Stimulated activated CD4-positive, alpha-beta T cell treated with anti-CD3 and anti-CD28 coated beads, TNF-alpha, amount 100 ng/mL, for 1 hour (primary cell): ENCODE data around the gene SYNC.
"Not testable (repeated sequence)": the region's sequence is repeated elsewhere in the genome, so short reads cannot be mapped to it uniquely, and the experiment has no call there.

ENCODE experiments used
- DNase-seq, 3 donors: peaks; one replicate each; pipeline ENCODE4 v3.0.0-alpha.2; 2020; ENCODE audit warnings: low read depth in 3 of 3, low spot score in 1 of 3

SYNC gene

GRCh38 chr1:32695098-32695904, 7.3 kb downstream of the SYNC start:
- DNase-seq: no peak

GRCh38 chr1:32693455-32694174, 9.0 kb downstream of the SYNC start:
- DNase-seq: no peak

DNA sequence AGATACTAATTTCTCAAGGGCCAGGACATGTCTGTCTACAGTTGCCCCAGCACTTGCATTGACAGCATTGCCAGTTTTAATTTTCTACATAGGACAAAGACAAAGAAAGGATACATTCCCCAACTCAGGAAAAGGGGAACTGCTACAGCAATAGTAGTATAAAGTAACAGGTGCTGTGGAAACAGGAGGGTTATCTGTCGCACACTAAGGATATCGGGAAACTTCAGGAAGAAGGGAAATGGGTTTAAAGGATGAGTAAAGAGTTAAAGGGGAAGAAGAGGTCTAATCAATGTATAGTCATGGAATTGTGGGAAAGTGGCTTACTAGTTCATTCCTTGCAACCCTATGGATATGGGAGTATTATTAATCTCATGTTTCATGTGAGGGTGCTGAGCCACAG, 16.2 kb downstream of the SYNC start:
- no peak for DNase-seq

DNA sequence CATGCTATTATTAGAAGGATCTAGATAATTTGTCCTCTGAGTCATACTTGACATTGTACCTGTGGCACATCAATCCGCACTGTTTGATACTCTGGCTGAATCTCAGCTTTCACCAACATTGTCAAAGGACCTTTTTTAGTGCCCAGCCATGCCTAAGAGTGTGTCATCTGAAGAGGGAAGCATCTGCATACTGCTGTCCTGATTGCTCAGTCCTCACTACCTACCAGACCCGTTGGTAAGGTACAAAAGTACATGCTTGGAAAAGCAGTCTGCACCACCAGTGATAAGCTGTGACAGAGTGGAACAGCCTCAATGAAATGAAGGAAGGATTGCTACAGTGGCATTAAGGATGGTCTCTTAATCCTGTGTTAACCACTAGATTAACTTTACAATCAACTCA, 17.1 kb downstream of the SYNC start:
- DNase-seq: no peak

DNA sequence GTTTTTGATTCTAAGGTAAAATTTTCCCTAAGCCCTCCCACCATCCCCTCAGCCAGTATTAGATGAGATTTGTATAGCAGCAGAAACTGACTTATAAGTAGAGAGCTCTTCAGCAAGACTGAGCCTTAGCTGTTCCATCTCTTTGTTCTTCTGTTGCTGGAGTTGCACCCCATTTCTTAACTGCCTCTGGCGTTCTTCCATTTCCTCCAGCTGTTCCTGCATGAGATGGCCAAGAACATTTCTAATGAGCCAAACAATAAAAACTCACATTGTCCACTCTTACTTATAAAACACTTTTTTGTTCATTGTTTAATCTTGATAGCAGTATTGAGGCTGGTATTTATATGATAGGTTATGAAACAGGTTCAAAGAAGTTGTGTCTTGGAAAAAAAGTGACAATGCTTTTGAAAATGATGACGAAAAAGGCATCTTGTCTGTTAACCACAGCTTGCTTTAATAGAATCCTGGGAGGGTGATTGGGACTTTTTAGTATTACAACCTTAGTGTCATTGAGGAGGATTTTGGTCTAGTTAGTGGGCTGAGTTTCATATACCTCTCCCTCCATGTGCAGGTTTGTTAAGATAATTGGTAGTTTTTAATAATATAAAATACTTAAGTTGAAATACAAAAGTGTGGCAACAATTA, 18.3 kb downstream of the SYNC start:
- DNase-seq: no peak

DNA sequence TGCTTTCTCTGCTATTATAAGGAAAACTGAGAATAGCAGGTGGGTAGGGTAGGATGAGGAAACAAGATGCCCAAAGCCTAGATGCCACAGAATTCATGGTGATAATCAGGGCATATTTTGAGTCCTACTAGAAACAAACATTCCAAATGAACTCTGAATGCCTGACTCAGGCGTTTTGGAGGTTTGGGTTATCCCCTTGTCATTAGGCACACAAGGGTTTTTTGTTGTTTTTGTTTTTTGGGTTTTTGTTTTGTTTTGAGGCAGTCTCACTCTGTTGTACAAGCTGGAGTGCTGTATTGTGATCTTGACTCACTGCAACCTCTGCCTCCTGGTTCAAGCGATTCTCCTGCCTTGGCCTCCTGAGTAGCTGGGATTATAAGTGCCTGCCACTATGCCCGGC, 19.2 kb downstream of the SYNC start:
- no peak for DNase-seq

- no peak for DNase-seq
These were observed 20.6 kb downstream of the SYNC start for GRCh38 chr1:32681999-32682398.

DNA sequence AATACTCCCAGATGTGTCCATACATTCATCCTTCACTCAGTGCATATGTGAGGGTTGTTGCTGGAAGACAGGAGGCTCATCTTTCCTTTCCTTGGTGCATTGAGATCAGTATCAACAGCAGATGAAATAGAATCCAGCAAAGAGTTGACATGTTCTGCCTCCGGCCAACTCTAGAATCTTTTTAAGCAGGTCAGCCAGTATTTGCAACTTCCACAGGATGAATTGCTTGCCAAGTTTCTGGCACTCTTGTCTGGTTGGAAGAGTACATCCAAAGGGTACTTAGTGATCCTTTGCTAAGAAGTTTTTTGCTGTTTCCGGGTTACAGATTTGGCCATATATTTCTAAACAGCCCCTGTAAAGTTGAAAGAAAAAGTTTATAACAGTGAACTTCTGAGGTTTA, 21.1 kb downstream of the SYNC start:
- no peak for DNase-seq

DNA sequence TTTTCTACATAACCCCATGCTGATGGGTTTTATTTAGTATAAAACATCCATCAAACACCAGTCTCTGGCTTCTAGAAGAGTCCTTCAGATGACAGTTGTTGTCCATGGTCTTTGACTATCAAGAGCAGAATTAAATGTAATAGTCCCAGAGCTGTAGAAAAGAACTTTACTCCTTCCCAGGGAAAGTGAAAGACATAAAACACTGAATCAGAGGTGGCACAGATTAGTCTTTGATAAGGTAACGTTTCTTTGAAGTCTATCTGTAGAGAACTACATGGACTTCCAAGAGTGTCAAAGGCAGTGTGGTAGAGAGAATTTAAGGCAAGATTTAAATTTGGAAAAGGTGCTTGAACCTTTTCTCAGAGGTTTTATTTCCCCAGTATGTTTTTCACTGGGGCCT, 21.9 kb downstream of the SYNC start:
- DNase-seq: no peak

DNA sequence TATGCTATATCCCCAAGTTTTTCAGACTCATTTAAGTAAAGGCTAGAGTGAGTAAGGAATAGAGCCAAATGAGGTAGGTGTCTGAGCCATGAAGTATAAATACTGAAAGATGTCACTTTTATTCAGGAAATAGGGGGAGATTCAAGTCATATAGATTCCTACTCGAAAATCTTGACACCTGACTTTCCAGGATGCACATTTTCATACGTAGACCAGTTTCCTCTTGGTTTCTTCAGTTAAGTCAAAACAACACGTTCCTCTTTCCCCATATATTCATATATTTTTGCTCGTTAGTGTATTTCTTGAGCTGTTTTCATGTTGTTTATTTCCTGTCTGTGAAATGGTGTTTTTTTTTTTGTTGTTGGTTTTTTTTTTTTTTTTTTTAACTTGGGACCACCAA, 22.6 kb downstream of the SYNC start:
- not testable (repeated sequence) for DNase-seq

DNA sequence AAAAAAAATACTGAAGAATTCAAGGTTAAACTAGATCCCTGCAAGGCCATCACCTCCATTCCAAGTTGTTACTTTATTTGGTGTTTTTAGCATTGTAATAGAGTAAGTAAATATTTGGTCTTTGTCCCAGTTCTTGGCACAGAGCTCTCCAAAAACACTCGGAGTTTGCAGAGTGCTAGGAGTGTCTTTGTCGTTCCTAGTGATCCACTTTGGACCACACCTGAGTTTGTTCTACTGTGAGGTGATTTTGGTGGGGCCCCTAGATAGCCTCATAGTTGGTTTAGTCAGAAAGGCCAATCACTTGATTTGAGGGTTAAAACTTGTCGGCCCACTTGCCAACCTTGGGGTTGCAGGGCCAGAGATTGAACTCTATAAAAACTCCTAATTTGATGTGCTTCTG, 25.6 kb downstream of the SYNC start:
- no peak for DNase-seq

GRCh38 chr1:32668716-32669115, 33.9 kb downstream of the SYNC start:
- not testable (repeated sequence) for DNase-seq

- no peak for DNase-seq
These were observed 35.5 kb downstream of the SYNC start for GRCh38 chr1:32666901-32667566.

GRCh38 chr1:32665915-32666314, 36.7 kb downstream of the SYNC start:
- DNase-seq: no peak

DNA sequence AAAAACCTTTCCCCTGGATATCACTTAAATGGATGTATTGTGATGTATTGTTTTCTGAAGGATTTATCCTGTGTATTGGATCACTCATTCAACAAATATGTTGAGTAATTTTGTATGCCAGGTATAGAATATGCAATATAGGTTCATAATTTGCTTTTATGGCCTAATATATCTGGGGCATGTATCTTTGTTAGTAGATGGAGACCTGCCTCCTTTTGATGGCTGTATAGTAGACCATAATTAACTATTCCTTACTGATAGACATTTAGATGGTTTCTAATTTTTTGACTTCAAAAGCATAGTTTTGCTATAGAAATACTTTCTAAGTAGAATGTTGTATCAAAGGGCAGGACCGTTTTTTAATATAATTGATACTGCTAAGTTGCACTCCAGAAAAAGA, 43.0 kb downstream of the SYNC start:
- DNase-seq: no peak

- no peak for DNase-seq
These were observed 50.2 kb downstream of the SYNC start for GRCh38 chr1:32652244-32652962.

- no peak for DNase-seq
These were observed 51.0 kb downstream of the SYNC start for GRCh38 chr1:32651461-32652073.

GRCh38 chr1:32650752-32651460, 51.7 kb downstream of the SYNC start, which contains the start of gene RBBP4:
Gene RBBP4 (plus strand): TSS chr1:32651208. CDS start chr1:32651307, 99 bp downstream.
- peak; percentile 94 to 97 (median 97) for DNase-seq

DNA sequence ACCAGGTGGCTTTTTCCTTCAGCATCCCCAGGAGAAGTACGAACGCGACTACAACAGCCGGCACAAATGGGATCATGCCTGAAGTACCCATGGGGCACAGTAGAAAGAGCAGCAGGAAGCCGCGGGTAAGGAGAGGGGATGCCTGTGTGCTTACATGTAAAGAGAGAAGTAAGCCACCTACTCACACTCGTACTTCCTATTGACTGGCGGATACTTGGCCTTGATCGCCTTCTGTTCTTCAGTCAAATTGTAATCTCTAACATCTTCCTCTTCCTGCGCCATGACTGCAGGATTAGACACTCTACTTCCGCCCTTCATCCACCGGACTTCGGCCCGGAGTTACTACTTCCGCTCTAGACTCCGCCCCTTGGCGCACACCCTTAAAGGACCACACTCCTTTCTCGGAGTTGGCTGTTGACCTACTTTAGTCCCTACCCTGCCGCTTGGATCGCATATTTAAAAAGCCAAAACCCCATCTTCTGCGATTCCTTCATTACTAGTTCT, 52.3 kb downstream of the SYNC start, which contains the start of gene ZBTB8OS:
Gene ZBTB8OS (minus strand): TSS at position 303 of the 504 bp plus-strand sequence. CDS start 21 bp downstream, at position 282.
- peak; percentile 63 to 73 (median 68) for DNase-seq
